LNCaP clone FGC (cell line): ENCODE measurements around the gene UBE3B.

Source experiments
- DNase-seq: peaks from one replicate; pipeline ENCODE4 v3.0.0-alpha.2; 2011; ENCODE audit warnings: low read depth
- H3K4me3 ChIP-seq: 2 replicates; pipeline ENCODE4 v1.5.1; 2011; ENCODE audit warnings: mild to moderate bottlenecking, low read depth, low read length, control low read depth
- TF ChIP-seq, protein P1 (sequence below): IDR thresholded peaks from 2 replicates; pipeline ENCODE4 v1.5.1; 2012; ENCODE audit warnings: mild to moderate bottlenecking; ENCODE audit not compliant: control insufficient read depth, insufficient read depth; ENCODE audit errors: extremely low read depth

Gene UBE3B

DNA sequence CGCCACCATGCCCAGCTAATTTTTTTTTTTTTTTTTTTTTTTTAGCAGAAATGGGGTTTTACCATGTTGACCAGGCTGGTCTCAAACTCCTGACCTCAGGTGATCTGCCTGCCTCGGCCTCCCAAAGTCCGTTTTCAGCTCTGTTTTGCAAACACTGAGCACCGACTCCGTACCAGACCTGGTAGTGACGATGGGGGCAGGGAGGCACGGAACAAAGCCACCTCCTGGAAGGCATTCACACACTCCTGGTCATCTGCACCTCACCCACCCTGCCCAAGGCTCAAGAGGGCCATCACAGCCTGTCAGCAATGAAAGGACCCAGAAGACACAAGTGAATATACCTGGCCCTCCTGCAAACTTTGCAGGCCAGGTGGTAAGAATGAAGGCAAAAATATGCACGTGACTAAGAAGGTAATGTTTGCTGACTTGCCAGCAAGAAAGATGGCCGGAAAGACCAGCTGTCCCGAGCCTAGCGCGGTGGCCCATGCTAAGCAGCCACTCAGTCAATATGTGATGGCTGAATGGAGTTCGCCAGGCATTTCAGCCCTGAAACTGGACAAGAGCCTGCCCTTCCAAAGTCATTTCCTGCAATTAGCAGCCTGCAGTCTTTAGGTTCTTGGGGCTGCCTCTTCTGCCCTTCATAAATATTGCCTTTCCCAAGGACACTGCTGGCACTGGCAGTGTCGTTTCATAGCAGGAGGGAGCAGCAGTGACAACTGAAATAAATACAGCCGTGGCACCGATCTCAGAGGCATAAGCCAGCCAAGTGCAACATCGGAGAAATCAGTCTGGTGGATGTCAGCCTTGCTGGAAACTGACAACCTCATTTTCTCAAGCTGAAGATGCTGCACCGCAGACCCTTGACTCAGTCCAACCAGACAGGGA, 78.2 kb downstream of the UBE3B start:
- H3K4me3 ChIP-seq = no peak overlapping the region
- no peak for DNase-seq
- TF ChIP-seq, protein P1, sequence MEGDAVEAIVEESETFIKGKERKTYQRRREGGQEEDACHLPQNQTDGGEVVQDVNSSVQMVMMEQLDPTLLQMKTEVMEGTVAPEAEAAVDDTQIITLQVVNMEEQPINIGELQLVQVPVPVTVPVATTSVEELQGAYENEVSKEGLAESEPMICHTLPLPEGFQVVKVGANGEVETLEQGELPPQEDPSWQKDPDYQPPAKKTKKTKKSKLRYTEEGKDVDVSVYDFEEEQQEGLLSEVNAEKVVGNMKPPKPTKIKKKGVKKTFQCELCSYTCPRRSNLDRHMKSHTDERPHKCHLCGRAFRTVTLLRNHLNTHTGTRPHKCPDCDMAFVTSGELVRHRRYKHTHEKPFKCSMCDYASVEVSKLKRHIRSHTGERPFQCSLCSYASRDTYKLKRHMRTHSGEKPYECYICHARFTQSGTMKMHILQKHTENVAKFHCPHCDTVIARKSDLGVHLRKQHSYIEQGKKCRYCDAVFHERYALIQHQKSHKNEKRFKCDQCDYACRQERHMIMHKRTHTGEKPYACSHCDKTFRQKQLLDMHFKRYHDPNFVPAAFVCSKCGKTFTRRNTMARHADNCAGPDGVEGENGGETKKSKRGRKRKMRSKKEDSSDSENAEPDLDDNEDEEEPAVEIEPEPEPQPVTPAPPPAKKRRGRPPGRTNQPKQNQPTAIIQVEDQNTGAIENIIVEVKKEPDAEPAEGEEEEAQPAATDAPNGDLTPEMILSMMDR = no peak

DNA sequence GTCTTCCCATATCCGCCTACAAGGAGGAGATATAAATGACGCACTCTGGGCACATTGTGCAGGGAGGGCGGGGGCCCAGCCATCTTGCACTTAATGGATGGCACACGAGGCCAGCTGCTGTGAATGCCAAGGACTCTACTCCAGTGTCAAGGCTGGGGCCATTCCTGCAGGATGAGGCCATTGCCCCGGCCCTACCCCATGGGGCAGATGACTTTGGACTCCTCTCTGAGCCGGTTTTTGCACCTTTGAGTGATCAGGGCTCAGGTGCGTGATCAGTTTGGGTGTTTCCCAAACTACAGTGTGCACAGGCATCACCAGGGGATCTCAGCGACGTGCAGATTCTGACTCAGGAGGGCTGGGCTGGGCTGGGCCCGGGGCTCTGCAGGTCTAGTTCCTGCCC, 79.8 kb downstream of the UBE3B start:
- H3K4me3 ChIP-seq = no peak overlapping the region
- DNase-seq = no peak
- TF ChIP-seq, protein P1 = no peak

DNA sequence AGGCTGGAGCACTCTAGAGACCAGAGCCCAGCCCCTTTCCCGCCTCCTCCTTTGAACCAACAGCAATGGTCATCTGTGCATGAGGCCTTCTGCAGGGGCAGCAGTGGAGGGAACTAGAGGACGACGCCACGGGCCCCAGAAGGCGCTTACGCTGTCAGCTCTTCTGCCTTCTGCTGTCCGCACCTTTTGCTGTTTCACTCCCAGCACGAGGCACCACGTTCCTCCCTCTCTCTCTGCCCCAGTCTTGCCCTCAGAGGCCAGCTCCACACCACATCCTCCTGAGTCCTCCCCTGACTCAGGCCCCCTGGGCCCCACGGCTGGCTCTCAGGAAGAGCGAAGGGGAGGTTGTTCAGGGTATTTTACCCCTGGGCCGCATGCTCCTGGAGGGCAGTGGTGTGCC, 80.4 kb downstream of the UBE3B start:
- no peak overlapping the region for H3K4me3 ChIP-seq
- TF ChIP-seq, protein P1 = no peak
- DNase-seq = no peak

DNA sequence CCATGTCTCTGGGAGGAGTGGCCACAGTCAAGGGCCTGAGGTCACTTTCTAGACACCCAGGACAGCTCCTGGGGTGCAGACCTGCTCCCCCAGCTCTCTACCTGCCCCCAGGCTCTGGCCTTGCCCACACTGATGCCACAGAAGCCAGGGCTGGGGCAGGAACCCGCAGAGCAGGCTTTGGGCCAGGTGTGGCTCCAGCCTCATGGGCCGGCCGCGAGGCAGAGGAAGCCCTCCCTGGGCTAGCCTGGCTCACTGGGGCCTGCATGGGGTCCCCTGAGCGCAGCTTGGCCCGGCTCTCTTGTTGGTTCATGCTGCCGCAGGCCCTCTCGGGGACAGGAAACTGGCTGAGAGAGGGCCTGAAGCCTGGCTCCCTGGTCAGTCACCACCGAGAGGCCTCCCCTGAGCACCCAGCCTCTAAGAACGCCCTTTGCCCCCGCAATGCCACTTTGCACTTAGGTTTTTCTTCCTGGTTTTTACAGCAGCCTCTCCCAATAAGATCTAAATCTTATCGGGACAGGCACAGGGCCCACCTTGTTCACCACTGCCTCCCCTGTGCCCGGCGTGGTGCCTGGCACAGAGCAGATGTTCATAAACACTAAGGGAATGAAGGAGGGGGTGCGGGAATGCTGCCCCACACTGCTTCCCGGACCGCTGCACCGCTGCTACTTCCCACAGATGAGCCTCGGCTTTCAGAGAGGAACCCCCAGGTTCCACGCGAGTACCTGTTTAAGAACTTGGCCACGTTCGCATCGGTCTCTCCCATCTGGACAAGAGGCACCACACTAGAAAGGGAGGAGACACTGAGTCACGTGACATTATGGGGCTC, 81.2 kb downstream of the UBE3B start:
- H3K4me3 ChIP-seq = no peak overlapping the region
- DNase-seq = no peak
- TF ChIP-seq, protein P1 = no peak

DNA sequence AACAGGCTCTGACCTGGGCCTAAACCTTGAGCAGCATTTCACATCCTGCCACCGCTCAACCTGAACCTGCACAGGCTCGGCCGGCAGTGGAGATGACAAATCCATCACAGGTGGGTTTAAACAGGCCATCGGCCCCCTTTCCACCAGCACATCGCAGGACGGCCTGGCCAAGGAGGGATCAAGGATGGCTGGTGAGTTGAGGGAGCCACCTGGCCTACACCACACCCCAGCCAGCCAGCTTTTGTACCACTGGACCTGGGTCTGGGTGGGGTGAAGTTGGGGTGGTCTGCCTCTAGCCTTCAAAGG, 81.7 kb downstream of the UBE3B start:
- TF ChIP-seq, protein P1 = no peak
- H3K4me3 ChIP-seq = no peak overlapping the region
- no peak for DNase-seq

DNA sequence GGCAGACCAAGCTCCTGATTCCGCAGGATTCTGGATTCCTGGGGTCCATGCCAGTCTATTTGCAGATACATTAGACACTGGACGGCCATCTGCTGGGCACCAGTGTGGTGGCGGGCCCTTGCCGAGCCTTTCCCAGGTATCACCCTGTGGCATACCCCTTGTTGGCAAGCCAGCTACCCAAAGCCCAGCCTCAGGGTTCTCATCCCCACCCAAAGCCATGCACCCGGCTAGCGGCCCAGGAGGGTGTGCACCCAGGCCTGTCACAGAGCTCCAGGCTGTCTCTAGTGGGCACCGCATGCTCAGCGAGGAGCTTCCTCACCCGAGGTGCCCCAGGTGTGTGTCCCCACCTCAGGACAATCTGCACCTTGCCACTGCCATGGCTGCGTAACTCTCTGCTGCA, 82.2 kb downstream of the UBE3B start:
- no peak for DNase-seq
- no peak overlapping the region for H3K4me3 ChIP-seq
- TF ChIP-seq, protein P1 = no peak
